Pancreas (tissue), 10 donors: ENCODE measurements around the gene AKAP6. TPM values are rescaled to one million over a fixed set of nuclear protein-coding genes. Genes with fewer than 3 reads are reported as not detected.

Source experiments
- ATAC-seq, 4 donors: fragments of 200-7000 bp; cut with Tn5 transposase; one replicate each; pipeline versions ENCODE4 v1.8.0 to v1.9.1; 2020; ENCODE audit warnings: mild to moderate bottlenecking in 4 of 4, moderate library complexity in 4 of 4
- DNase-seq, 6 donors: peaks; one replicate each; pipeline ENCODE4 v3.0.0-alpha.2; 2020
- FAIRE-seq: peaks from 2 replicates; lab custom pipeline; 2012; peaks lifted over from hg19 to GRCh38; lab: Jason Lieb, UNC
- H3K27ac ChIP-seq, 4 donors: fragments of 200-600 bp; sonication (generic); 1 replicate in 3 of 4; 2 replicates in 1 of 4; pipeline versions ENCODE4 v1.5.0 to v1.8.0; 2020
- H3K27me3 ChIP-seq, 4 donors: fragments of 200-600 bp; one replicate each; pipeline ENCODE4 v1.8.0; 2021
- H3K36me3 ChIP-seq, 3 donors: fragments of 200-600 bp; sonication (generic) in 1 of 3; one replicate each; pipeline versions ENCODE4 v1.5.0 to v1.8.0; 2020 to 2021
- H3K4me1 ChIP-seq, 3 donors: fragments of 200-600 bp; one replicate each; pipeline ENCODE4 v1.8.0; 2021
- H3K4me3 ChIP-seq, 4 donors: fragments of 200-600 bp; sonication (generic) in 2 of 4; one replicate each; pipeline versions ENCODE4 v1.5.0 to v1.8.0; 2020 to 2021
- H3K9me3 ChIP-seq, 4 donors: fragments of 200-600 bp; one replicate each; pipeline ENCODE4 v1.8.0; 2021
- WGBS, 2 donors: extraction: QIAGEN DNeasy Blood & Tissue Kit; methylation state at CpG; one replicate each; pipeline ENCODE4 v1.1.7; 2013; 5-methylcytosine and 5-hydroxymethylcytosine counted together
- intact Hi-C, 3 donors: fragments of 100-400 bp; cut with DNase I; formaldehyde crosslinking; loops; one replicate each; pipeline versions ENCODE4 v1.11.1 to v1.14.2; 2022
- polyA plus RNA-seq, 2 donors: library from polyadenylated mRNA; stranded (reverse); fragments of 200-250 nt; gene quantifications; one replicate each; pipeline ENCODE4 v1.2.3, GENCODE V29; 2013
- total RNA-seq, 6 donors: library from RNA; stranded (reverse); fragmentation: NEBNext Ultra II Directional in 4 of 6; extraction: Animal tissue kit (Norgen Biotek cat#: 25700) in 4 of 6; gene quantifications; one replicate each; pipeline versions ENCODE4 v1.2.1 to v1.2.4, GENCODE V29; 2021 to 2023
- TF ChIP-seq, protein P1 (sequence below), 4 donors: fragments of 200-600 bp; sonication (generic) in 3 of 4; IDR thresholded peaks; one replicate each; pipeline versions ENCODE4 v1.5.0 to v1.8.0; 2021; ENCODE audit warnings: antibody characterized with exemption in 4 of 4
- donor health status: healthy with polysubstance abuse.
- donor health status: DM: no; HTN: no; CAD: no; lungs with moderate emphysema.
- donor health status: DM: no; HTN: no; CAD: no.
- donor health status: control.
- donor health status: control.
- donor health status: Bipolar disorder and iron deficiency.
- donor health status: DM: yes; HTN: yes; CAD: no.
- donor health status: DM: no; HTN: no; CAD: no.
- donor health status: DM: no; HTN: no; CAD: no.
- donor health status: DM: yes; HTN: yes; CAD: no.

The AKAP6 gene
- total and polyA plus RNA-seq, 8 donors = 0.34 to 2.2 (median 1.8) TPM

DNA sequence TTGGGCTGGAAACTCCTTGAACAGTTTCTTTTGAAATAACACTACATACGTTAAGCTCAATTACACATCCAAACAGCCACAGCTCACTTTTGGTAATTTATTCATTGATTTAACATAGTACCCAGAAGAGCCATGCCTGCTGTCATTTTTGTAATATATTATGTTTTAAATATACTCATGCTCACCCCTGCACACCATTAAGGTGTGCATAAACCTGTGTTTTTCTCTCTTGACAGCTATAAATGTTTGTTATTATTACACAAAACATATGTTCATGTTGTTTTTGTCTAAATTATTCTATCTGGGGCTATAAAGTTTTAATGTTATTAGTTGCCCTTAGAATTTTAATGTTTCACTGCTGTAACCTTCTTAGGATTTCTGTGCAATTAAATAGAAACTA is 296.1 kb downstream of the AKAP6 start:
- Histone ChIP-seq H3K4me3 (no peak overlapping the region), H3K9me3 (no peaks in the 10 kb centered on the region), H3K4me1 (no peaks in the 10 kb centered on the region), H3K27me3 (no peaks in the 10 kb centered on the region), H3K36me3 (no peaks in the 10 kb centered on the region), H3K27ac (no peak overlapping the region)
- intact Hi-C loops = no loop called here
- ATAC-seq (no peak), DNase-seq (no peak), FAIRE-seq (no peak)
- TF ChIP-seq, protein P1, sequence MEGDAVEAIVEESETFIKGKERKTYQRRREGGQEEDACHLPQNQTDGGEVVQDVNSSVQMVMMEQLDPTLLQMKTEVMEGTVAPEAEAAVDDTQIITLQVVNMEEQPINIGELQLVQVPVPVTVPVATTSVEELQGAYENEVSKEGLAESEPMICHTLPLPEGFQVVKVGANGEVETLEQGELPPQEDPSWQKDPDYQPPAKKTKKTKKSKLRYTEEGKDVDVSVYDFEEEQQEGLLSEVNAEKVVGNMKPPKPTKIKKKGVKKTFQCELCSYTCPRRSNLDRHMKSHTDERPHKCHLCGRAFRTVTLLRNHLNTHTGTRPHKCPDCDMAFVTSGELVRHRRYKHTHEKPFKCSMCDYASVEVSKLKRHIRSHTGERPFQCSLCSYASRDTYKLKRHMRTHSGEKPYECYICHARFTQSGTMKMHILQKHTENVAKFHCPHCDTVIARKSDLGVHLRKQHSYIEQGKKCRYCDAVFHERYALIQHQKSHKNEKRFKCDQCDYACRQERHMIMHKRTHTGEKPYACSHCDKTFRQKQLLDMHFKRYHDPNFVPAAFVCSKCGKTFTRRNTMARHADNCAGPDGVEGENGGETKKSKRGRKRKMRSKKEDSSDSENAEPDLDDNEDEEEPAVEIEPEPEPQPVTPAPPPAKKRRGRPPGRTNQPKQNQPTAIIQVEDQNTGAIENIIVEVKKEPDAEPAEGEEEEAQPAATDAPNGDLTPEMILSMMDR (IDR thresholded peaks at IDR 0.05) = no peak
- 83 to 91% methylated on average over 1 of the region's 1 CpG for WGBS, 2 donors

DNA sequence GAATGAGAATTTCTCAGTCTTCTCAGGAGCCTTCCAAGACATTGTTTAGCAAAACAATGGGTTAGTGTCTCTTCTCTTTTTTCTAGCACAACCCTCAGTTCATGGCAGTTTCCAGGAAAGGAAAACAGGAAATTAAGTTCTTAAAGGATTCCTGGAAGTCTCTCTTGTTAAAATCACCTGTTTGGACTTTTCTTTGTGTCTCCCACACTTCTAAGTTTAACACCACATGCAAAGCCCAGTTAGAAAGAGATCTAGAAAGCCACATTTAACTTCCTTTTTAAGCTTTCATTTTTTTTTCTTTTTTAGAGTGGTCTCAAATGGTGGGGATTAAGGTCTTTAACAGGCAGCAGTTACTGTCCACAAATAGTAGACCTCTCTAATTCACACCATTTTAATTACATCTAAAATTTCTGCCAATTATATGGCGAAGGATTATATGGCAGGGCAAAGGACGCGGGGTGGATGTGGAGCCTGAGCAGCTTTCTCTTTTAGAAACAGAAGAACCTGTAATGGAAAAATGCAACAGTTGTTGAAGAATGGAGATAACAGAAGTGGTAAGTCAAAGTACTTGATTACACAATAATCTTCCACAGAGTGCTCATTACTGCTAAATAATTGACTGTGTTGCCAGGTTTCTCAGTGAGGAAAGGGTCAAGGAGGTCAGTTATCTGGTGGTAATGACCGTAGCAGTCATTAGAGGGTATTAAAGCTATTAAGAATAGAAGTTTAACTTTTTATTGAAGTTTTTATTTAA is 298.6 kb downstream of the AKAP6 start:
- H3K27ac ChIP-seq = no peak overlapping the region
- no peaks in the 10 kb centered on the region for H3K9me3 ChIP-seq
- DNase-seq (no peak), FAIRE-seq (no peak), ATAC-seq (no peak)
- no peaks in the 10 kb centered on the region for H3K36me3 ChIP-seq
- WGBS, 2 donors = 91 to 96% methylated on average over 4 of the region's 4 CpGs
- intact Hi-C loops = no loop called here
- TF ChIP-seq, protein P1 (IDR thresholded peaks at IDR 0.05) = no peak
- H3K4me3 ChIP-seq = no peak overlapping the region
- no peaks in the 10 kb centered on the region for H3K27me3 ChIP-seq
- H3K4me1 ChIP-seq = no peaks in the 10 kb centered on the region

DNA sequence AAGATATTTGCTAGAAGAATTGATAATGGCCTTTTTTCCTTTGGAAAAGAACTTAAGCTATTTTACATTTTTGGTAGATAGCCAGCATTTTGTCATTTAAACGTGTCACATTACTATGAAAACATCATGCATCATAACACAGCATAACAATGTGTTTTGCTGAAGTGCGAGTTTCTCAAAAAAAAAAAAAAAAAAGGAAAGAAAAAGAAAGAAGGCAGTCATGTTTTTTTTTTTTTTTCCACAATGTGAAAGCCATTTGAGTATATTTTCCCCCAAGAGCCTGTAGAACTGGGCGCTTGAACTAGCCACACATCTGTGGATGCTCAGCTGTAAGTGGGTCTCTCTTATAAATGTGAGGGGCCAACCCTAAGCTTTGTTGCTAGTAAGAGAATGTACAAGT is 300.1 kb downstream of the AKAP6 start:
- Histone ChIP-seq H3K4me1 (peaks cover 0 to under 1% (median 0%) of the 10 kb centered on the region in 3 donors), H3K9me3 (no peaks in the 10 kb centered on the region), H3K4me3 (no peak overlapping the region), H3K27ac (no peak overlapping the region), H3K27me3 (no peaks in the 10 kb centered on the region), H3K36me3 (no peaks in the 10 kb centered on the region)
- FAIRE-seq (no peak), DNase-seq (no peak), ATAC-seq (no peak)
- TF ChIP-seq, protein P1 (IDR thresholded peaks at IDR 0.05) = no peak
- intact Hi-C loops = no loop called here
- 69 to 76% methylated on average over 3 of the region's 3 CpGs for WGBS, 2 donors

DNA sequence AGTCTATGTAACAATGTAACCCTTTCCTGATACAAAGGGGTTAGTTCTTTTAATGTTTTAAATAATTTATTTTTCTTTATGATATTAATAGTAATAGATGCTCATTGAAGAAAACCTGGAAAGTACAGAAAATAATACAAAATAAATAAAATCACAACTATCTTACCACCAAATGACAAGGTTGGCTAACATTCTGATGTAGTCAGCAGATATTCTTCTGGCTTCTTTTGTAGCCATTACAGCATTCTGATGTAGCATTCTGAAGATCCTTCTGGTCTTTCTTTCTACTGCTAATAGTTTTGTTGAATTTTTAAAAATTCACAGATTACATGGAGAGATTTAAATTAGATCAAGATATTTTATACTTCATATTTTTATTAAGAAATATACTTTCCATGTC is 301.6 kb downstream of the AKAP6 start:
- no peak overlapping the region for H3K27ac ChIP-seq
- no peak for FAIRE-seq

More for the DNA sequence above, 301.6 kb downstream of the AKAP6 start:
- ATAC-seq (no peak), DNase-seq (no peak)
- H3K4me1 ChIP-seq = peaks cover 3 to 13% (median 11%) of the 10 kb centered on the region in 3 donors
- H3K36me3 ChIP-seq = no peaks in the 10 kb centered on the region
- no peaks in the 10 kb centered on the region for H3K27me3 ChIP-seq
- H3K9me3 ChIP-seq = no peaks in the 10 kb centered on the region
- H3K4me3 ChIP-seq = no peak overlapping the region
- intact Hi-C loops = no loop called here
- TF ChIP-seq, protein P1 (IDR thresholded peaks at IDR 0.05) = no peak
